GM21737 (cell line): Measurements from ENCODE around the gene CACNA1C.

ENCODE experiments used
- ATAC-seq: cut with Tn5 transposase; IDR thresholded peaks from one replicate; pipeline ENCODE4 v1.9.1; 2021; ENCODE audit warnings: mild to moderate bottlenecking, moderate library complexity; ENCODE audit not compliant: unreplicated experiment

CACNA1C gene

GRCh38 chr12:2192231-2192630 is 139.4 kb downstream of the CACNA1C start:
- no peak for ATAC-seq

- no peak for ATAC-seq
Observed at GRCh38 chr12:2194060-2194459, 141.3 kb downstream of the CACNA1C start.

GRCh38 chr12:2194571-2194970 is 141.8 kb downstream of the CACNA1C start:
- ATAC-seq: no peak

GRCh38 chr12:2195085-2195484 is 142.3 kb downstream of the CACNA1C start:
- ATAC-seq: no peak

- ATAC-seq: no peak
Observed at GRCh38 chr12:2198005-2198501, 145.3 kb downstream of the CACNA1C start.

- ATAC-seq: no peak
Observed at GRCh38 chr12:2198542-2198941, 145.8 kb downstream of the CACNA1C start.

- no peak for ATAC-seq
Observed at GRCh38 chr12:2205996-2206395, 153.2 kb downstream of the CACNA1C start.

- no peak for ATAC-seq
Observed at GRCh38 chr12:2208837-2209635, 156.2 kb downstream of the CACNA1C start.

- no peak for ATAC-seq
Observed at GRCh38 chr12:2211119-2211518, 158.3 kb downstream of the CACNA1C start.

GRCh38 chr12:2212537-2212936 is 159.8 kb downstream of the CACNA1C start:
- no peak for ATAC-seq

GRCh38 chr12:2212971-2213869 is 160.4 kb downstream of the CACNA1C start:
- ATAC-seq: no peak

GRCh38 chr12:2214411-2214810 is 161.6 kb downstream of the CACNA1C start:
- no peak for ATAC-seq

GRCh38 chr12:2215709-2216560 is 163.1 kb downstream of the CACNA1C start:
- ATAC-seq: no peak

GRCh38 chr12:2218706-2219105 is 165.9 kb downstream of the CACNA1C start:
- ATAC-seq: no peak

GRCh38 chr12:2221030-2221621 is 168.3 kb downstream of the CACNA1C start:
- no peak for ATAC-seq

GRCh38 chr12:2222691-2223090 is 169.9 kb downstream of the CACNA1C start:
- no peak for ATAC-seq

GRCh38 chr12:2224961-2225360 is 172.2 kb downstream of the CACNA1C start:
- no peak for ATAC-seq

- no peak for ATAC-seq
Observed at GRCh38 chr12:2225696-2226095, 172.9 kb downstream of the CACNA1C start.

- ATAC-seq: no peak
Observed at GRCh38 chr12:2226641-2227040, 173.9 kb downstream of the CACNA1C start.

GRCh38 chr12:2227360-2227759 is 174.6 kb downstream of the CACNA1C start:
- ATAC-seq: no peak
